Neural progenitor cell (in vitro differentiated cells): Measurements from ENCODE around the gene EDIL3. TPM values are rescaled to one million over a fixed set of nuclear protein-coding genes. Genes with fewer than 3 reads are reported as not detected.

Source experiments
- DNase-seq: peaks from one replicate; pipeline ENCODE4 v3.0.0-alpha.2; 2016; ENCODE audit warnings: low spot score
- H2AFZ ChIP-seq: fragments of 200-600 bp; sonication (generic); replicated peaks from 2 replicates; pipeline ENCODE4 v1.6.1; 2016; ENCODE audit warnings: antibody characterized with exemption
- H3F3A ChIP-seq: fragments of 200-600 bp; sonication (generic); 2 replicates; pipeline ENCODE4 v1.6.1; 2016; ENCODE audit warnings: antibody characterized with exemption, low read depth
- H3K27ac ChIP-seq: fragments of 200-600 bp; sonication (generic); 2 replicates; pipeline ENCODE4 v1.5.1; 2016; ENCODE audit warnings: mild to moderate bottlenecking
- H3K27me3 ChIP-seq: fragments of 200-600 bp; sonication (generic); 2 replicates; pipeline ENCODE4 v1.6.1; 2016; ENCODE audit warnings: mild to moderate bottlenecking, moderate library complexity
- H3K36me3 ChIP-seq: fragments of 200-600 bp; sonication (generic); 2 replicates; pipeline ENCODE4 v1.5.1; 2016
- H3K4me1 ChIP-seq: fragments of 200-600 bp; sonication (generic); 2 replicates; pipeline ENCODE4 v1.6.1; 2016; ENCODE audit warnings: mixed run types
- H3K4me2 ChIP-seq: fragments of 200-600 bp; sonication (generic); 2 replicates; pipeline ENCODE4 v1.6.1; 2016
- H3K4me3 ChIP-seq: fragments of 200-600 bp; sonication (generic); 2 replicates; pipeline ENCODE4 v1.5.1; 2016
- H3K79me2 ChIP-seq: fragments of 200-600 bp; sonication (generic); 2 replicates; pipeline ENCODE4 v1.6.1; 2016; ENCODE audit warnings: low read depth
- H3K9ac ChIP-seq: fragments of 200-600 bp; sonication (generic); 2 replicates; pipeline ENCODE4 v1.6.1; 2016
- H3K9me3 ChIP-seq: fragments of 200-600 bp; sonication (generic); 2 replicates; pipeline ENCODE4 v1.5.1; 2016; ENCODE audit warnings: low read depth
- H4K20me1 ChIP-seq: fragments of 200-600 bp; sonication (generic); 2 replicates; pipeline ENCODE4 v1.6.1; 2016; ENCODE audit warnings: low read depth
- H3K27ac Mint-ChIP-seq: 3 replicates; pipeline ENCODE4 v1.8.0; 2021; ENCODE audit warnings: mixed read lengths
- H3K27me3 Mint-ChIP-seq: 2 replicates; pipeline ENCODE4 v1.8.0; 2022; ENCODE audit warnings: low read depth, mild to moderate bottlenecking, inconsistent platforms, moderate library complexity, mixed read lengths; ENCODE audit not compliant: insufficient read depth
- H3K36me3 Mint-ChIP-seq: 3 replicates; pipeline ENCODE4 v1.8.0; 2021; ENCODE audit warnings: mixed read lengths
- H3K4me1 Mint-ChIP-seq: 3 replicates; pipeline ENCODE4 v1.8.0; 2021; ENCODE audit warnings: mixed read lengths
- H3K4me3 Mint-ChIP-seq: 3 replicates; pipeline ENCODE4 v1.8.0; 2021; ENCODE audit warnings: mild to moderate bottlenecking, moderate library complexity, mixed read lengths
- H3K9me3 Mint-ChIP-seq: 3 replicates; pipeline ENCODE4 v1.8.0; 2020; ENCODE audit warnings: mixed read lengths
- CTCF ChIP-seq: fragments of 200-600 bp; sonication (generic); IDR thresholded peaks from 2 replicates; pipeline ENCODE4 v1.5.1; 2017; ENCODE audit warnings: antibody characterized with exemption, mild to moderate bottlenecking
- EZH2 ChIP-seq: fragments of 200-600 bp; sonication (generic); IDR thresholded peaks from 2 replicates; pipeline ENCODE4 v1.6.1; 2017; ENCODE audit warnings: antibody characterized with exemption, mild to moderate bottlenecking, moderate library complexity
- EZH2phosphoT487 ChIP-seq: fragments of 200-600 bp; sonication (generic); IDR thresholded peaks from 2 replicates; pipeline ENCODE4 v1.6.1; 2017; ENCODE audit warnings: antibody characterized with exemption
- total RNA-seq: library from RNA; depleted of rRNA; stranded (reverse); fragments of >200 nt; gene quantifications from 2 replicates; pipeline ENCODE4 v1.2.3, GENCODE V29; 2015; ENCODE audit warnings: low replicate concordance

EDIL3 gene
- total RNA-seq, 1 donor from 2014 or later: 13.8 TPM

GRCh38 chr5:84272771-84273516 lies 111.7 kb downstream of the EDIL3 start:
- Histone ChIP-seq H3F3A (no peaks in the 10 kb centered on the region), H3K4me1 (peaks cover 12% of the 10 kb centered on the region), H3K27me3 (no peaks in the 10 kb centered on the region), H3K36me3 (no peaks in the 10 kb centered on the region), H3K4me3 (no peak overlapping the region), H2AFZ (no peak overlapping the region), H3K27ac (no peak overlapping the region), H3K79me2 (no peaks in the 10 kb centered on the region), H3K9ac (no peak overlapping the region), H3K9me3 (no peaks in the 10 kb centered on the region), H4K20me1 (no peaks in the 10 kb centered on the region), H3K4me2 (no peak overlapping the region)
- TF ChIP-seq EZH2phosphoT487 (no peak), CTCF (no peak), EZH2 (no peak)
- Mint-ChIP-seq H3K27ac (peak overlapping the region; percentile 46), H3K27me3 (no peaks in the 10 kb centered on the region), H3K4me1 (peaks cover 18% of the 10 kb centered on the region), H3K36me3 (no peaks in the 10 kb centered on the region), H3K9me3 (no peaks in the 10 kb centered on the region), H3K4me3 (no peak overlapping the region)
- DNase-seq: peak; percentile 53

- Mint-ChIP-seq H3K27me3 (no peaks in the 10 kb centered on the region), H3K36me3 (no peaks in the 10 kb centered on the region), H3K4me1 (no peaks in the 10 kb centered on the region), H3K4me3 (no peak overlapping the region), H3K9me3 (no peaks in the 10 kb centered on the region), H3K27ac (no peak overlapping the region)
- Histone ChIP-seq H3K4me2 (no peak overlapping the region), H3K9me3 (no peaks in the 10 kb centered on the region), H3K36me3 (no peaks in the 10 kb centered on the region), H3K4me3 (no peak overlapping the region), H3K79me2 (no peaks in the 10 kb centered on the region), H4K20me1 (no peaks in the 10 kb centered on the region), H2AFZ (no peak overlapping the region), H3F3A (no peaks in the 10 kb centered on the region), H3K9ac (no peak overlapping the region), H3K27ac (no peak overlapping the region), H3K4me1 (no peaks in the 10 kb centered on the region), H3K27me3 (no peaks in the 10 kb centered on the region)
- TF ChIP-seq EZH2: no peak
- no peak for TF ChIP-seq EZH2phosphoT487
- no peak for TF ChIP-seq CTCF
- DNase-seq: no peak
These were observed 118.7 kb downstream of the EDIL3 start for GRCh38 chr5:84265739-84266550.

GRCh38 chr5:84265130-84265529 lies 119.5 kb downstream of the EDIL3 start:
- Histone ChIP-seq H3K4me1 (no peaks in the 10 kb centered on the region), H4K20me1 (no peaks in the 10 kb centered on the region), H3K27ac (no peak overlapping the region), H3F3A (no peaks in the 10 kb centered on the region), H3K4me3 (no peak overlapping the region), H3K4me2 (no peak overlapping the region), H2AFZ (no peak overlapping the region), H3K9ac (no peak overlapping the region), H3K36me3 (no peaks in the 10 kb centered on the region), H3K79me2 (no peaks in the 10 kb centered on the region), H3K27me3 (no peaks in the 10 kb centered on the region), H3K9me3 (no peaks in the 10 kb centered on the region)
- Mint-ChIP-seq H3K27me3 (no peaks in the 10 kb centered on the region), H3K4me1 (no peaks in the 10 kb centered on the region), H3K4me3 (no peak overlapping the region), H3K27ac (no peak overlapping the region), H3K9me3 (no peaks in the 10 kb centered on the region), H3K36me3 (no peaks in the 10 kb centered on the region)
- no peak for DNase-seq
- TF ChIP-seq CTCF: no peak
- TF ChIP-seq EZH2: no peak
- no peak for TF ChIP-seq EZH2phosphoT487
